Coronary artery (tissue), 2 donors: ENCODE measurements around the gene XRCC2.

Experiments
- DNase-seq: peaks from one replicate; pipeline ENCODE4 v3.0.0-alpha.2; 2017; ENCODE audit warnings: low spot score
- H3K27ac ChIP-seq, 2 donors: fragments of 200-600 bp; sonication (generic); one replicate each; pipeline ENCODE4 v1.5.1; 2016 to 2019
- H3K4me3 ChIP-seq: fragments of 200-600 bp; sonication (generic); 2 replicates; pipeline ENCODE4 v1.5.1; 2016; ENCODE audit warnings: mild to moderate bottlenecking, moderate library complexity
- TF ChIP-seq, protein P1 (sequence below): fragments of 200-600 bp; sonication (generic); IDR thresholded peaks from one replicate; pipeline ENCODE4 v1.5.1; 2019; ENCODE audit warnings: antibody characterized with exemption

The XRCC2 gene

GRCh38 chr7:152597507-152597906 is 78.4 kb downstream of the XRCC2 start:
- TF ChIP-seq, protein P1, sequence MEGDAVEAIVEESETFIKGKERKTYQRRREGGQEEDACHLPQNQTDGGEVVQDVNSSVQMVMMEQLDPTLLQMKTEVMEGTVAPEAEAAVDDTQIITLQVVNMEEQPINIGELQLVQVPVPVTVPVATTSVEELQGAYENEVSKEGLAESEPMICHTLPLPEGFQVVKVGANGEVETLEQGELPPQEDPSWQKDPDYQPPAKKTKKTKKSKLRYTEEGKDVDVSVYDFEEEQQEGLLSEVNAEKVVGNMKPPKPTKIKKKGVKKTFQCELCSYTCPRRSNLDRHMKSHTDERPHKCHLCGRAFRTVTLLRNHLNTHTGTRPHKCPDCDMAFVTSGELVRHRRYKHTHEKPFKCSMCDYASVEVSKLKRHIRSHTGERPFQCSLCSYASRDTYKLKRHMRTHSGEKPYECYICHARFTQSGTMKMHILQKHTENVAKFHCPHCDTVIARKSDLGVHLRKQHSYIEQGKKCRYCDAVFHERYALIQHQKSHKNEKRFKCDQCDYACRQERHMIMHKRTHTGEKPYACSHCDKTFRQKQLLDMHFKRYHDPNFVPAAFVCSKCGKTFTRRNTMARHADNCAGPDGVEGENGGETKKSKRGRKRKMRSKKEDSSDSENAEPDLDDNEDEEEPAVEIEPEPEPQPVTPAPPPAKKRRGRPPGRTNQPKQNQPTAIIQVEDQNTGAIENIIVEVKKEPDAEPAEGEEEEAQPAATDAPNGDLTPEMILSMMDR: no peak
- Histone ChIP-seq H3K27ac (no peak overlapping the region), H3K4me3 (no peak overlapping the region)
- no peak for DNase-seq

- Histone ChIP-seq H3K27ac (no peak overlapping the region), H3K4me3 (no peak overlapping the region)
- TF ChIP-seq, protein P1: no peak
- DNase-seq: no peak
Observed at GRCh38 chr7:152596824-152597223, 79.1 kb downstream of the XRCC2 start.
